NCI-H345 treated with DMSO at 0.1 percent for 48 hours (cell line): ENCODE measurements around the gene ARHGAP35.

Experiments
- DNase-seq: peaks from one replicate; lab custom pipeline; 2025; ENCODE audit not compliant: unreplicated experiment; lab: John Stamatoyannopoulos, UW

The ARHGAP35 gene

GRCh38 chr19:46901701-46902401, 41.1 kb downstream of the ARHGAP35 start:
- DNase-seq, result no peak

GRCh38 chr19:46902402-46902766, 41.6 kb downstream of the ARHGAP35 start:
- no peak for DNase-seq

GRCh38 chr19:46903458-46903857, 42.7 kb downstream of the ARHGAP35 start:
- no peak for DNase-seq

GRCh38 chr19:46904114-46905060, 43.6 kb downstream of the ARHGAP35 start:
- no peak for DNase-seq

- no peak for DNase-seq
These were observed 45.4 kb downstream of the ARHGAP35 start for GRCh38 chr19:46906221-46906620.

- no peak for DNase-seq
These were observed 47.1 kb downstream of the ARHGAP35 start for GRCh38 chr19:46907880-46908279.

- no peak for DNase-seq
These were observed 48.6 kb downstream of the ARHGAP35 start for GRCh38 chr19:46909356-46909755.
